DMS153 treated with DMSO at 0.1 percent for 48 hours (cell line): ENCODE data around the gene CALML3.
"Not testable (repeated sequence)": the region's sequence is repeated elsewhere in the genome, so short reads cannot be mapped to it uniquely, and the experiment has no call there.

Experiments
- DNase-seq: peaks from one replicate; lab custom pipeline; 2025; ENCODE audit not compliant: unreplicated experiment; lab: John Stamatoyannopoulos, UW

CALML3 gene

GRCh38 chr10:5552376-5553321 is 27.9 kb downstream of the CALML3 start:
- no peak for DNase-seq

- no peak for DNase-seq
These were observed 28.8 kb downstream of the CALML3 start for GRCh38 chr10:5553400-5554170.

- no peak for DNase-seq
These were observed 30.3 kb downstream of the CALML3 start for GRCh38 chr10:5555021-5555510.

GRCh38 chr10:5555881-5556280 is 31.1 kb downstream of the CALML3 start:
- DNase-seq, result no peak

GRCh38 chr10:5556576-5556975 is 31.8 kb downstream of the CALML3 start:
- no peak for DNase-seq

GRCh38 chr10:5557040-5557721 is 32.4 kb downstream of the CALML3 start:
- no peak for DNase-seq

- no peak for DNase-seq
These were observed 33.3 kb downstream of the CALML3 start for GRCh38 chr10:5557799-5558771.

- not testable (repeated sequence) for DNase-seq
These were observed 34.3 kb downstream of the CALML3 start for GRCh38 chr10:5559022-5559421.

GRCh38 chr10:5559642-5560141 is 34.9 kb downstream of the CALML3 start:
- DNase-seq, result no peak

GRCh38 chr10:5560142-5560816 is 35.5 kb downstream of the CALML3 start:
- no peak for DNase-seq

GRCh38 chr10:5560817-5561703 is 36.3 kb downstream of the CALML3 start:
- no peak for DNase-seq

- no peak for DNase-seq
These were observed 37.2 kb downstream of the CALML3 start for GRCh38 chr10:5561704-5562645.

- DNase-seq, result no peak
These were observed 38.7 kb downstream of the CALML3 start for GRCh38 chr10:5563321-5563961.

GRCh38 chr10:5563991-5564536 is 39.3 kb downstream of the CALML3 start:
- no peak for DNase-seq

GRCh38 chr10:5564537-5565204 is 39.9 kb downstream of the CALML3 start:
- DNase-seq, result no peak

GRCh38 chr10:5565205-5565545 is 40.4 kb downstream of the CALML3 start:
- no peak for DNase-seq
